HG03159 (cell line): Measurements from ENCODE around the gene NME7.
"Not testable (repeated sequence)": the region's sequence is repeated elsewhere in the genome, so short reads cannot be mapped to it uniquely, and the experiment has no call there.

Experiments
- ATAC-seq: cut with Tn5 transposase; IDR thresholded peaks from one replicate; pipeline ENCODE4 v1.9.1; 2021; ENCODE audit warnings: mild to moderate bottlenecking, moderate library complexity; ENCODE audit not compliant: unreplicated experiment

Gene NME7

GRCh38 chr1:169133228-169133576, 234.4 kb downstream of the NME7 start:
- ATAC-seq = no peak

GRCh38 chr1:169132512-169133227, 234.9 kb downstream of the NME7 start:
- no peak for ATAC-seq

- ATAC-seq = no peak
Measured at GRCh38 chr1:169130683-169131082, 236.9 kb downstream of the NME7 start.

DNA sequence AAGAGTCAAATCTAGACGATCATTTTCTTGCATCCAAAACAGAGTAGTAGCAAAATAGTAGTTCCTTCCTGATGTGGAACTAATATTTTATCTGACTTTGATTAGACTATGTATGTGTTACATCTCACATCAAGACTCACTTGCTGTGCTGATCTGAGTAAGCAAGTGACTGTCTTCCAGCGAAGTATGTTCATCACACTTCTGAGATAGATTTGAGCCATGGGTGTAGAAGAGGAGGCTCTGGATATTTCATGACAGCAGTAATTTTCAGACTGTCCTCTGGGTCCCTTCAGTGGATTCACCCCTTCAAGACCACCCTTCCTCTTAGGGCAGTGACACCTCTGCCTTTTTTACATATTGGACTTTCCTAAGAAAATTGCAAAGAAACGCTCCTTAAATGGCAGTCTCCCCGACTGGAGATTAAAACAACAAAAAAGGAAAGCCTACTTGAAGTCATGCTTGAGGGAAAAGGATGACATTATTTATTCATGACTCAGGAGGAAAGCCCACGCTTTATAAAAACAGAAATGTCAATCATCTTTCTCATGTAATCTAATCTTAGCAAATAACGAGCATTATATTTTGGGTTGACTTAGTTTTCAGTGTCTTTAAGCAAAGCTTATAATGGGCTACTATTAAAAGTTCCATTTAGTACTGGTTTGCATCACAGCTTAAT, 238.3 kb downstream of the NME7 start:
- no peak for ATAC-seq

GRCh38 chr1:169128562-169128961, 239.0 kb downstream of the NME7 start:
- no peak for ATAC-seq

DNA sequence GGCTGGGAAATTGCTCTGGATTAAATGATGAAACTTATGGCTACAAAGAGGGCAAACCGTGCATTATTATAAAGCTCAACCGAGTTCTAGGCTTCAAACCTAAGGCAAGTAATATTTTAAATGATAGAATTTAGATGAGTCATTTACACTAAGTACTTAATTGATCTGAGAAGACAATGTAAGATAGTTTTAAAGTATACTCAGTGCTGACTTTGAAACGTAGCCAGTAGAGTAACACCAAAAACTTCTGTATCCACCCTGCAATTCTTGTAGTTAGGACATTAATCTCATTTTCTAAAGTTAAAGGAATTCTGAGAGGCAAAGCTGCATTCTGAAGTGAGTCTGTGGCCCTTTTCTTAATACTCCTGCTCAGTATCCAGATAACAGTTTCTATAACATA, 240.3 kb downstream of the NME7 start:
- ATAC-seq = no peak

DNA sequence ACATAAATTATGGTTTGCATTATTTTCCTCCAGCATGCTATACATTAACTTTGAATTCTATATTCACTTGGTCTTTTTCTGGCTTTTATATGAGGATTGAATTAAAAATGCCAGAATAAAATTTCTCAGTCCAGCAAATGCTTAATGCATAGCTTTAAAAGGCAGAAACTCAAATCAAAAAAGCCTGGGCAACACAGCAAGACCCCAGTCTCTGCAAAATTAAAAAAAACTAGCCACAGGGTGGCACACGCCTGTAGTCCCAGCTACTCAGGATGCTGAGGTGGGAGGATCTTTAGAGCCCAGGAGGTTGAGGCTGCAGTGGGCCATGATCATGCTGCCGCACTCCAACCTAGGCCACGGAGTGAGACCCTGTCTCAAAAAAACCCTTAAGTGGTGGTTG, 241.3 kb downstream of the NME7 start:
- ATAC-seq = no peak

- not testable (repeated sequence) for ATAC-seq
Measured at GRCh38 chr1:169125597-169125996, 242.0 kb downstream of the NME7 start.

- no peak for ATAC-seq
Measured at GRCh38 chr1:169124459-169124858, 243.1 kb downstream of the NME7 start.

GRCh38 chr1:169122976-169123375, 244.6 kb downstream of the NME7 start:
- ATAC-seq = no peak

DNA sequence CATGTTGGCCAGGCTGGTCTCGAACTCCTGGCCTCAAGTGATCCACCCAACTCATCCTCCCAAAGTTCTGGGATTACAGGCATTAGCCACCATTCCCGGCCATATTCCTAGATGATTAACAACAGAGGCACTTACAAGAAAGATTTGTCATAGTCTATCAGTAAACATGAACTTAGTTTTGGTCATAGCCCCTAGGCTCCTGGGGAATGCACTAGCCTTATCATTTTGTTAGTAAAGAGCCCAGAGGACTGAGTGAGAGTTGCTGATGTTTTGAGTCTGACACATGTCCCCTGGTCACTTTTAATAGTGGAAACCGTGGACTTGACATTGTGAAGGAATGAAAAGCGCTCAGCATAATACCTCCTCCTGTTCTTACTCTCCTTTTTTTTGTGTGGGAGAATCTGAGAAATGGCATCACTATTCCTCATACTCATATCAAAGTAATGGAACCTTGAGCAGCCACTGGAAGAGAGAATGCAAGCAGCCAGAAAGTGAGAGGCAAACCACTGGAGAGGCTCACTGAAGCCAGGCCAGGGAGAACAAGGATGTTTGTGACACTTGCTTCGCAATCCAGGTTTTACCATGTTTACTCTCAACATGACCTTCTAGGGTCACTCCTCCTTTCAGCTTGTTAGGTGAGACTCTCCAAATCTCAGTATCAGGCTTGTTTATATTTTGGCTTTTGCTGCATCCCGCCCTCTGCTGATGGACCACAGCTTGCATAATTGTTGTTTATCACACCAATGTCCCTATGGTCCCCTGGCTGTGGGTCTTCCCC, 246.3 kb downstream of the NME7 start:
- no peak for ATAC-seq

DNA sequence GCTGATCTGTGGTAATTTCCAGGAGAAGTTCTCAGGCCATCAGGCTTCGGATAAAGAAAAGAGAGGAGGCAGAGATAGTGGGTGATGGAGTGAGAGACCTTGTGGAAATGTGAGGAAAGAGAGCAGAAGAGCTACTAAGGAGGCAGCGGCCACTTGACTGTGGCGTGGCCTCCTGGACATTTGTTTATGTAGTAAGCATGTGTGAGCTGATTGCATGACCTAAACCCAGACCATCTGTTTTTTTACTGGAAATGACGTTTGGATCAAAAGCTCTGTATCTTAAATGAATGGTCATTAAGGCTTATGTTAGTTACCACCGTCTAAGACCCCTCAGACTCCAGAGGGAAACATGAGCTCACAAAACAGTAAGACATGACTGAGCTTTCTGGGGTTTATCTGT, 247.5 kb downstream of the NME7 start:
- no peak for ATAC-seq

DNA sequence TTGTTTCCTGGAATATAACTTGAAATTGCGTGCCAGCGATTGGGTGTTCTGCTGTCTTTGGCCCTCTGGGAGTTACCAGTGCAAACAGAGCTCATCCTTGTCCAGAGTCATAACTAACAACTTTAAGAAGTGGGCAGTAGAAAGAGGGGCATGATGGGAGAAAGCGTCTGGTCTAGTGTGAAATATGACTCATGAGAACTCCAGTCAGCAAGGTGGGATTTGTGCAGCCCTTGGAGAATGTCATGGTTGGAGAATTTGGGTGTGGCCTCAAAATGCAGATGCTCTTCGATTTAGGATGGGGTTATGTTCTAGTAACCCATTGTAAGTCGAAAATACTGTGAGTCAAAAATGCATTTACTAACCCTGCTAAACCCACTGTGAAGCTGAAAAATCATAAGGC, 248.2 kb downstream of the NME7 start:
- no peak for ATAC-seq

GRCh38 chr1:169118227-169118626, 249.4 kb downstream of the NME7 start:
- no peak for ATAC-seq

DNA sequence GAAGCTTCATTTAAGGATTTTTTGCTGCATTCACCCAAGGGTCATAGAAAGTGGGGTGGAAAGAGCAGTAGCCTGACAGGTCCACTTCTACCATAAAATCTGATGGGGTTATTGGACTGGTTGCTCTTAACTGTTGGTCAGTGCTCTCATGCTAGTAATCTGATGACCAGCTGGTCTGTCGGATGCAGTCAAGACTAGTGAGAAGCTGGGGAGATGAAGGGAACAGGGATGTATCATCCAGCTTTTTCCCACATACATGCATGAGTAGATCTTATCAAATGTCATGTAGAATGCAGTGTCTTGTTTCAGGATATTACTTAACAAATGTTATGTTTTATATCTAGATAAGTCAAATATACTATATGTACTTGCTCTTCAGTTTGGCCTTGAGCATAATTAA, 250.0 kb downstream of the NME7 start:
- ATAC-seq = no peak

DNA sequence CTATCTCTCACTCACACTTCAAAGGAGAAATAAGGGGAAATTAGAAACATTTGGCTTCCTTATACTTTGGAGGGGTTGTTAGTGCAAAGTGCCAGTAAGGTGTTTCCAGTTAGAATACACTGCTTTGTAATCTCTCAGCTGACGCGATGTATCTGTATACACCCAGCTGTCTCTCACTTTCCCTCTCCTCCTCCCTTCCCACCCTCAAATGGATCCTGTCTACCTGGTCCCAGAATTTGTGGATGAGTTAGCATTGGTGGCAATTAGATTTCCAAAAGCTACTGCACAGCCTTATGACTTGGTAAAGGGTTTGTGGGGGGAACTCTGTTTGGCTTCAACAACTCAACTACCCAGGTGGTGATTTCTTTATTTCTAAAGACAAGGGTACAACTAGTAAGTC, 250.6 kb downstream of the NME7 start:
- no peak for ATAC-seq

GRCh38 chr1:169115891-169116585, 251.6 kb downstream of the NME7 start:
- ATAC-seq = peak; percentile 63

DNA sequence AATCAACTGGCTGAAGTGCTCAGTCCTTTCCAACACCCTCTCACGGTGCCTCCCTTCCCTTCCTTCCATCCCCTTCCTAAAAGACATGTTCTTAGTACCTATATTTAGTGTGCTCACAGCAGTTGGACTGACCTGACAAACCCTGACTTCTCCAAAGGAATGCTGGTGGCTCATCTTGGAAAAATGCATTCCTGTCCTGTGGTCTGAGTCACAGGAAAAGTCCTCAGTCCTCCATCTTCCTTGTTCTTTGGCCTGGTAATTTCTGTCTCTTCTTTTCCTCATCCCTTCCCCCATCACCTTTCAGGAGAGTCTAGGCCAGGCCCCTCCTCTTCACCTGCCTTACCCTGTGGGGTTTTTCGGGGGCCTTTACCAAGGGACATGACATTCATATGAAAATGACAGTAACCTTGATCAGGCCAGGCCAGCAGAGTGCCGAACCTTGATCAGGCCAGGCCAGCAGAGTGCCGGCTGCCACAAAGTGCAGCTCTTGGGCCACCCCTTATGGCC, 253.9 kb downstream of the NME7 start:
- no peak for ATAC-seq

GRCh38 chr1:169112241-169112640, 255.4 kb downstream of the NME7 start:
- no peak for ATAC-seq

- ATAC-seq = no peak
Measured at GRCh38 chr1:169111472-169111871, 256.1 kb downstream of the NME7 start.
